ENCODE results near the gene CARMIL1.

CARMIL1 gene

DNA sequence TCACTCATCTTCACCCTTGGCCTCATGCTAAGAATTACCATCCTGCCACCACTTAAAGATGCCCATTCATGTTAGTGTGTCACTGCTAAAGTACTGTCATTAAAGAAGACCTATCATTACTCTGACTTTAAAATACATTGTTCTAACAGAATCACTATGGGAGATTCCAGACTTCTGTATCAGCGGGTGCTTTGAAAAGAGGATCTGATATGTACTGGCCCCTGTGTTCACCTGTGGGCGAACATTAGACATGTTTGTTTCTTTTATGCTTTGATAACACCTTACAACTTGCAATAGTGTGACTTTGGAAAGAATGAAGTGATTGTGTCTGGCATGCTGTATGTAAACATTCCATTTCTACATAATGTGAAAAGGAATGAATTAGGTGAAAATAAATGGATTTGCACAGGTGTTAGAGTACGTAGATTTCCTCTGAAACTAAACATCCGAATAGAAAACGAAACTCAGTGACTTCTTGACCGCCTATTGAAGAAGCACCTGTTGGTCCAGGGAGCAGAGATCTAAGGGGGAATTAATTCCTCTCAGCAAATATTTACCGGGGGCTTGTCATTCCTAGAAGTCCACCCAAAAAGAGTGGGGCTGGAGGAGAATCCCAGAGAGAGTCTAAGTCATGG is 132.3 kb downstream of the CARMIL1 start:
- no peak for TF ChIP-seq CTCF (conservative IDR thresholded peaks at IDR 0.05; ENCODE audit: low read length)
- no peak for DNase-seq (ENCODE audit: low read depth)
- H3K4me3 ChIP-seq (ENCODE audit: low read length): no peak overlapping the region

DNA sequence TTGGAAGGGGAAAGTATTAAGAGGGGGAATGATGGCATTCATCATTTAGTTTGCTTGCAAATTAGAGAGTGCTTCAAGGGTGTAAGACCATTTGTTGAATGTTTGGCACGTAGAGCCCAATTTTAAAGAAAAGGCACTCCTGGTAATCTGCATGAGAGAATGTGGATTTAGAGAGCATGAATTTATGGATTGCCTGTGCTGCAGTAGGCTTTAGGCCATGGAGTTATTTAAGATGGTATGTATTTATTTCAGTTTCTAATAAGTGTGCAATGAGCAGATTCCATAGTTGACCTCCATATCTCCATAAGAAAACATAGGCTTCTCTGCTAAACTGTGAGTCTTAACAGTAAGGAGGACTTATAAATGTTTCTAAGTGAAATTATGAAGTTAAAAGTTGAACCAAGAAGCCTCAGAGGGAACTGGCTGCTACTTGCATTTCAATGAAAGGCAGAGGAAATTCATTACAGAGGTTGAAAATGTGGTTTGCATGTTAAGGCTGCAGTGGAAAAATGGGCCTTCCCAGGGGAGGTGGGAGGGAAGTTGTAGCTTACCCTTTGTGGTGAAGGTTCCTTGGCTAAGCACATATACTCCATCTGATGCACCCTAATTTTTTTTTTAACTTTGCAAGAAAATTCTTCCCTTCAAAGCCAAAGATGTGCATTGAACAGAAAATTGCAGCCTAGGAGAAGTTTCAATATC is 134.2 kb downstream of the CARMIL1 start:
- no peak overlapping the region for H3K4me3 ChIP-seq (ENCODE audit: low read length)
- peak; percentile 67 for DNase-seq (ENCODE audit: low read depth)
- no peak for TF ChIP-seq CTCF (conservative IDR thresholded peaks at IDR 0.05; ENCODE audit: low read length)

DNA sequence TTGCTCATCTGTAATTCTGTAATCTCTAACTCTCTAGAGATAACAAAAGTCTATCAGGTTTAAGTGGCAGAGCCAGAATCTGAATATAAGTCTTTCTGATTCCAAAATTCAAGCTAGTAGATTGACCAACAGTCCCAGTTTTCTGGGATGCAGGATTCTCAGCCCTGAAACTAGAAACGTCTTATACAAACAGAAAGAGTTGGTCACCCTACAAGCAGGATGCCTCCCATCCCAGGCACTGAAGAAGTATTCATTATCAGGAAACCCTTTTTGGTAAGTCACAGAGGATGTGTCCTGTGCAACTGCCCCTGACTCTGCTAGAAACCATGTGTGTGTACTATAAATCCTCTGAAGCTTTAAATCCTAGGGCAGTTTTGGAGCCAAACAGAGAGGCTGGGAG is 135.0 kb downstream of the CARMIL1 start:
- DNase-seq (ENCODE audit: low read depth): no peak
- H3K4me3 ChIP-seq (ENCODE audit: low read length): no peak overlapping the region
- no peak for TF ChIP-seq CTCF (conservative IDR thresholded peaks at IDR 0.05; ENCODE audit: low read length)

- DNase-seq (ENCODE audit: low read depth): no peak
- no peak overlapping the region for H3K4me3 ChIP-seq (ENCODE audit: low read length)
- TF ChIP-seq CTCF (conservative IDR thresholded peaks at IDR 0.05; ENCODE audit: low read length): no peak
Measured at GRCh38 chr6:25414755-25415154, 135.6 kb downstream of the CARMIL1 start.

- no peak for TF ChIP-seq CTCF (conservative IDR thresholded peaks at IDR 0.05; ENCODE audit: low read length)
- no peak for DNase-seq (ENCODE audit: low read depth)
- no peak overlapping the region for H3K4me3 ChIP-seq (ENCODE audit: low read length)
Measured at GRCh38 chr6:25415274-25415673, 136.1 kb downstream of the CARMIL1 start.

DNA sequence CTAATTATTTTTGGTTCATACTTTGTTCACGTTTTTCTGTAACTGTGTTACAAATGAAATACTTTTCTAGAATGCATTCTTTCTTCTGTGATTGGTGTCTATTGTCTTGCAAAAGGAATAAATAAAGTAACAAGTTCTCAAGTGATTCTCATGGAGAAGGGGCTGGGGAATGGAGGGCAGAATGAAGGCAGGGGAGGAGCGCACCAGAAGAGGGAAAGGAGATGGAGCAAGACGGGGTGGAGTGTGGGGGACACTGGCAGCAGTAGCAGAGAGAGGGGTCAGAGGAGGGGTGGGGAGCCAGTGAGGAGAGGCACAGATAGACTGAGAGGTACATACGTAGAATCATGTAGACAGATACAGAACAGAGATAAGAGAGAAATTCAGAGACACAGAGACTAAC is 136.5 kb downstream of the CARMIL1 start:
- no peak for TF ChIP-seq CTCF (conservative IDR thresholded peaks at IDR 0.05; ENCODE audit: low read length)
- no peak for DNase-seq (ENCODE audit: low read depth)
- no peak overlapping the region for H3K4me3 ChIP-seq (ENCODE audit: low read length)

DNA sequence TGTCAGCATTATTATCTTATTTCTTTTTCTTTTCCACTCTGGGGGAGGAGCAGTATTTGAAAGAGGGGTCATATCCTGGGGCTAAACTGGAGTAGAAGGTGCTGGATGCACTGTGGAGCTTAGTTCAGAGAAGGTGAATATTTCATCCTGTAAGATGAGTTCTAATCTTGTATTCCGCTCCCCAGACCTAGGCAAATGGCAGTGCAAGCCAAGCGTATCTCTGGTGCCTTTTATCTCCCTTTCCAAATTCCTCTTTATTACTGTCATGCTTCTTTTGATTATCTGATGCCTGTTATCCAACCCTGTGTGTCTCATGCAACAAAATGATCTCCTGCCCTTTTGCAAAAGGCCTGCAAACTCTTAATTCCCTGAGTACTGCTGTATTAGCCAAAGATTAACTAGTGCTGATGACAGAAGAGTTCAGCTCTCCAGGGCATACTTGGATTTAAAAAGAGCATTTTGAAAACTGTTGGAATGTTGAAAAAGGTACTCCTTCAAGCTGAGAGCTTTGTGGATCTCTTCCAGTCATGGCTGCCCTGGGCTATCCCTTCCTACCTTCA is 138.0 kb downstream of the CARMIL1 start:
- TF ChIP-seq CTCF (conservative IDR thresholded peaks at IDR 0.05; ENCODE audit: low read length): no peak
- no peak overlapping the region for H3K4me3 ChIP-seq (ENCODE audit: low read length)
- no peak for DNase-seq (ENCODE audit: low read depth)
